Measurements from ENCODE around the gene NEB. TPM values are rescaled to one million over a fixed set of nuclear protein-coding genes. Genes with fewer than 3 reads are reported as not detected.
A peak's percentile ranks its signal among the peaks of the same experiment; 100 is the strongest.

NEB gene
- total and polyA plus RNA-seq, 4 donors: 2.4 to 8.5 (median 7.1) TPM

DNA sequence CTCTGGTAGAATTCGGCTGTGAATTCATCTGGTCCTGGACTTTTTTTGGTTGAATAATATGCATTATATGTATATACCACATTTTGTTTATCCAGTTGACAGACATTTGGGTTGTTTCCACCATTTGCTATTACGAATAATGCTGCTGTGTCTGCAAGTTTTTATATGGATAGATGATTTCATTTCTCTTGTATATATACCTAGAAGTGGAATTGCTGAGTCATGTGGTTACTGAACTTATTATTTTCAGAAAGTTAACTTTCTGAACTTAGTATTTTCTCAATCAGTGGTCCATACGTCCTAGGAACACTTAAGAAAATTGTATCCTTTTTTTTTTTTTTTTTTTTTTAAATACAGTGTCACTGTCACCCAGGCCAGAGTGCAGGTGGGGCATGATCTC lies 261.3 kb downstream of the NEB start:
- peaks cover 11% of the 10 kb centered on the region for H3K36me3 ChIP-seq (ENCODE audit: control insufficient read depth, insufficient read depth, low read length)
- no peak overlapping the region for H3K27ac ChIP-seq (ENCODE audit: low read depth, low read length)
- H3K4me3 ChIP-seq (ENCODE audit: low read depth, low read length): no peak overlapping the region
- H3K4me1 ChIP-seq (ENCODE audit: control insufficient read depth, insufficient read depth, low read length): no peaks in the 10 kb centered on the region
- H3K27me3 ChIP-seq (ENCODE audit: control insufficient read depth, insufficient read depth, low read length): no peaks in the 10 kb centered on the region
- no CpG with 5 or more reads among the region's 3 CpGs for WGBS (ENCODE audit: insufficient coverage)
- peaks cover 2% of the 10 kb centered on the region for H3K9me3 ChIP-seq (ENCODE audit: control insufficient read depth, insufficient read depth, low read length)
- no peak for DNase-seq (ENCODE audit: low read depth in 4 of 6, low spot score in 6 of 6)

DNA sequence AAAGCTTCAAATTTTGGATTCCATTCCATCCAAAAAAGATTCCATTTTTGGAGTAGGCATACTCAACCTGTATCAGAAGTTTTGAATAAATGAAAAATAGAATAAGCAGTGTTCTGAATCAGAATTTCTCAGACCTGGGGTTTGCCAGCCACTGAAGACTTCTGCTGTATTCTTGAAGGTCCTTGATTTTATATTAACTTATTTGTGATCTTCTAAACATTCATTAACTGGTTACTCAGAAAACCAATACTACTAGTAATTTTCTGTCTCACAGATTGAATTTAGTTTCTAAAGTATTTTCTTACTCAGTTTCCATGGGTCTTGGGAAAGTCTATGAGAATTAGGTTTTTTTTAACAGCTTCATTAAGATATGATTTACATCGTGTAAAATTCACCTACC lies 263.7 kb downstream of the NEB start:
- Histone ChIP-seq H3K9me3 (ENCODE audit: control insufficient read depth, insufficient read depth, low read length) (peaks cover 2% of the 10 kb centered on the region), H3K4me3 (ENCODE audit: low read depth, low read length) (no peak overlapping the region), H3K4me1 (ENCODE audit: control insufficient read depth, insufficient read depth, low read length) (no peaks in the 10 kb centered on the region), H3K27ac (ENCODE audit: low read depth, low read length) (no peak overlapping the region), H3K36me3 (ENCODE audit: control insufficient read depth, insufficient read depth, low read length) (peaks cover 14% of the 10 kb centered on the region), H3K27me3 (ENCODE audit: control insufficient read depth, insufficient read depth, low read length) (no peaks in the 10 kb centered on the region)
- no CpG with 5 or more reads among the region's 1 CpG for whole genome bisulfite sequencing (ENCODE audit: insufficient coverage)
- DNase-seq (ENCODE audit: low read depth in 4 of 6, low spot score in 6 of 6): no peak

DNA sequence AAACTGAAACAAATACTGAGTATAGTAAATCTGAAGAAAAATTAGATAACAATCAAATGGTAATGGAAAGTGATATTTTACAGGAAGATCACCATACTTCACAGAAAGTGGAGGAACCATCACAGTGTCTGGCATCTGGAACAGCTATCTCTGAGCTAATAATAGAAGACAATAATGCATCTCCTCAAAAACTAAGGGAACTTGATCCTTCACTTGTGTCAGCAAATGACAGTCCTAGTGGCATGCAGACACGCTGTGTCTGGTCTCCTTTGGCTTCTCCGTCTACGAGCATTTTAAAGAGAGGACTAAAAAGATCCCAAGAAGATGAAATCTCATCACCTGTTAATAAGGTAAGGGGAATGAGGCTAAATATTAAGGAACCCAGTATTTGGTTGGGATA lies 268.5 kb downstream of the NEB start:
- peaks cover 1% of the 10 kb centered on the region for H3K9me3 ChIP-seq (ENCODE audit: control insufficient read depth, insufficient read depth, low read length)
- no peaks in the 10 kb centered on the region for H3K27me3 ChIP-seq (ENCODE audit: control insufficient read depth, insufficient read depth, low read length)
- no peak overlapping the region for H3K4me3 ChIP-seq (ENCODE audit: low read depth, low read length)
- no peak for DNase-seq (ENCODE audit: low read depth in 4 of 6, low spot score in 6 of 6)
- H3K27ac ChIP-seq (ENCODE audit: low read depth, low read length): no peak overlapping the region
- H3K4me1 ChIP-seq (ENCODE audit: control insufficient read depth, insufficient read depth, low read length): no peaks in the 10 kb centered on the region
- peaks cover 23% of the 10 kb centered on the region for H3K36me3 ChIP-seq (ENCODE audit: control insufficient read depth, insufficient read depth, low read length)
- WGBS (ENCODE audit: insufficient coverage): no CpG with 5 or more reads among the region's 3 CpGs

DNA sequence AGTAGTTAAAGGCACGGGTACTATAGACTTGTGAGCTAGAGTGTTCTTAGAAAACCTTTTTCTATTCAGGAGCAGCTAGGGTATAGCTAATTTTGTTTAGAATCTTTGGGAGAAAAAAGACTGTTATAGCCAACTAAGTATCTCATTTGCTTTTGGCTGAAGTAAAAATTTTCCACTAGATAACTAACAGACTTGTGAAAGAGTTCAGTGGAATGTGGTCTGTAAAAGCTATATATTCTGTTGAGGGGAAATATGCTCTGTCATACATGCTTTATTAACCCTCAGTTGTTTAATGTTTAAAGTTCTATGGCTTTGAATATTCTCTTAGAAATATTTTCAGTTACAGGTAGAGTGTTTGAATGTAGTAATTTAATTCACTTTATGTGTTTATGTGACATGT lies 274.9 kb downstream of the NEB start:
- DNase-seq (ENCODE audit: low read depth in 4 of 6, low spot score in 6 of 6): no peak
- peaks cover 18% of the 10 kb centered on the region for H3K36me3 ChIP-seq (ENCODE audit: control insufficient read depth, insufficient read depth, low read length)
- WGBS (ENCODE audit: insufficient coverage): 80% methylated on average over 1 of the region's 1 CpG
- no peaks in the 10 kb centered on the region for H3K27me3 ChIP-seq (ENCODE audit: control insufficient read depth, insufficient read depth, low read length)
- no peak overlapping the region for H3K27ac ChIP-seq (ENCODE audit: low read depth, low read length)
- H3K4me3 ChIP-seq (ENCODE audit: low read depth, low read length): no peak overlapping the region
- H3K4me1 ChIP-seq (ENCODE audit: control insufficient read depth, insufficient read depth, low read length): no peaks in the 10 kb centered on the region
- no peaks in the 10 kb centered on the region for H3K9me3 ChIP-seq (ENCODE audit: control insufficient read depth, insufficient read depth, low read length)

DNA sequence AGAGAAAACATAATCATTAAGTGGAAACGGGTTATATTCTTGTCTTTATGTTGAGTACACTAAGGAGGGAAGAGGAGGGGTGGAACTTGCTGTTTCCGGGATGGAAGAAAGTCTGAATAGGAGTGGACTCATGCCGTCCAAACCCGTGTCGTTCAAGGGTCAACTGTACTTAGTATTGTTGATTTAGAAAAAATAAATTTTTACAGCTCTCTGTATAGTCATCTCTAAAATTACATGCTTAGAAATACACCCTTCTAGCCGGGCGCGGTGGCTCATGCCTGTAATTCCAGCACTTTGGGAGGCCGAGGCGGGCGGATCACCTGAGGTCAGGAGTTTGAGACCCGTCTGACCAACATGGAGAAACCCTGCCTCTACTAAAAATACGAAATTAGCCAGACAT lies 295.1 kb downstream of the NEB start:
- H3K36me3 ChIP-seq (ENCODE audit: control insufficient read depth, insufficient read depth, low read length): peaks cover 30% of the 10 kb centered on the region
- no peak overlapping the region for H3K4me3 ChIP-seq (ENCODE audit: low read depth, low read length)
- no peak for DNase-seq (ENCODE audit: low read depth in 4 of 6, low spot score in 6 of 6)
- no peaks in the 10 kb centered on the region for H3K9me3 ChIP-seq (ENCODE audit: control insufficient read depth, insufficient read depth, low read length)
- no peaks in the 10 kb centered on the region for H3K27me3 ChIP-seq (ENCODE audit: control insufficient read depth, insufficient read depth, low read length)
- H3K4me1 ChIP-seq (ENCODE audit: control insufficient read depth, insufficient read depth, low read length): no peaks in the 10 kb centered on the region
- H3K27ac ChIP-seq (ENCODE audit: low read depth, low read length): no peak overlapping the region
- 98% methylated on average over 5 of the region's 13 CpGs for WGBS (ENCODE audit: insufficient coverage)

DNA sequence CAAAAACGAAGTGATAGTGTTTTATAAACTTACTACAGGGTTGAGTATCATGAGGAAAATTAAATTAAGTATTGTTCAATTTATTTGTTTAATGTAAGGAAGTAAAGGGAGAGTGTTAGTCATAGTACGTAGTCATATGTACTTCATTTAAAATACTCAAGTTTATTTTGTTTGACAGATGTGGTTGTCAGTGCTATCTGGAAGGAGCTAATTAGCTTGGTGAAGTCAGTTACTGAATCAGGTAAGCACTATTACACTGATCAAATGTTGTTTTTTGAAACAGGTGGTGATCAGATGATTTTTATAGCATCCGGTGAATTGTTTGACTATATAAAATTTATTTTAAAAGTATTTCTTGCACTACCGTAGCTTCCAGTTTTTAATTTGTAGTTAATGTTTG lies 295.8 kb downstream of the NEB start:
- WGBS (ENCODE audit: insufficient coverage): no CpG with 5 or more reads among the region's 4 CpGs
- Histone ChIP-seq H3K27me3 (ENCODE audit: control insufficient read depth, insufficient read depth, low read length) (no peaks in the 10 kb centered on the region), H3K9me3 (ENCODE audit: control insufficient read depth, insufficient read depth, low read length) (no peaks in the 10 kb centered on the region), H3K27ac (ENCODE audit: low read depth, low read length) (no peak overlapping the region), H3K4me1 (ENCODE audit: control insufficient read depth, insufficient read depth, low read length) (no peaks in the 10 kb centered on the region), H3K4me3 (ENCODE audit: low read depth, low read length) (no peak overlapping the region), H3K36me3 (ENCODE audit: control insufficient read depth, insufficient read depth, low read length) (peaks cover 34% of the 10 kb centered on the region)
- no peak for DNase-seq (ENCODE audit: low read depth in 4 of 6, low spot score in 6 of 6)

DNA sequence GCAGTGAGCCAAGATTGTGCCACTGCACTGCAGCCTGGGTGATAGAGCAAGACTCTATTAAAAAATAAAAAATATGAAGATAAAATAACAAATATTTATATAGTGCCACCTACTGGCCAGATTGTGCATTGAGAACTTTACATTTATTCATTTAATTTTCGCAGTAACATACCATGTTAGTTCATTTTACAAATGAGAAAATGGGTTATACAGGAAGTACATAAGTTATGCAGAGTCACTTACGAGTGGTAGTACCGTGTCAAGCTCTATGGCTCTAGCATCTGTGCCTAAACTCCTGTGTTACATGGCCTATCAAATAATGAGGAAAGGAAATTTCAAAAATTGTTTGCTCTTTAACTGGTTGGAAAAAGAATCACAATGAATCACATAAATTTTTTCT lies 296.6 kb downstream of the NEB start:
- Histone ChIP-seq H3K27me3 (ENCODE audit: control insufficient read depth, insufficient read depth, low read length) (no peaks in the 10 kb centered on the region), H3K27ac (ENCODE audit: low read depth, low read length) (no peak overlapping the region), H3K9me3 (ENCODE audit: control insufficient read depth, insufficient read depth, low read length) (no peaks in the 10 kb centered on the region), H3K36me3 (ENCODE audit: control insufficient read depth, insufficient read depth, low read length) (peaks cover 34% of the 10 kb centered on the region), H3K4me1 (ENCODE audit: control insufficient read depth, insufficient read depth, low read length) (no peaks in the 10 kb centered on the region), H3K4me3 (ENCODE audit: low read depth, low read length) (no peak overlapping the region)
- WGBS (ENCODE audit: insufficient coverage): no CpG with 5 or more reads among the region's 3 CpGs
- DNase-seq (ENCODE audit: low read depth in 4 of 6, low spot score in 6 of 6): peak in 2 of 6 donors; percentile 24 to 57

Other genes starting within 250 kb of the NEB start
- 100 to 1,000 TPM in 1 of 2 donors, 10 to 100 TPM in 1; 76.6 to 107 TPM for gene ARL5A, start 93.9 kb upstream of the NEB start, total RNA-seq
- gene ARL5A, start 93.9 kb upstream of the NEB start, polyA plus RNA-seq (ENCODE audit: insufficient read length in 2 of 2): 10 to 100 TPM; 28.6 to 40.7 TPM